Effector memory CD8-positive, alpha-beta T cell (primary cell): ENCODE results near the gene ASXL3.

ENCODE experiments used
- ATAC-seq: fragments of 150-1000 bp; cut with Tn5 transposase; replicated peaks from 2 replicates; pipeline ENCODE4 v1.10.0; 2021; ENCODE audit warnings: mild to moderate bottlenecking, moderate library complexity
- DNase-seq, 3 experiments: peaks; one replicate each; pipeline ENCODE4 v3.0.0; 2021
- H3K27ac Mint-ChIP-seq, 2 donors: one replicate each; pipeline ENCODE4 v1.8.0; 2022; ENCODE audit warnings: mild to moderate bottlenecking in 2 of 2, mixed read lengths in 2 of 2, moderate library complexity in 2 of 2
- H3K27me3 Mint-ChIP-seq, 2 donors: one replicate each; pipeline ENCODE4 v1.8.0; 2022; ENCODE audit warnings: mixed read lengths in 2 of 2
- H3K36me3 Mint-ChIP-seq: one replicate; pipeline ENCODE4 v1.8.0; 2022; ENCODE audit warnings: mild to moderate bottlenecking, moderate library complexity, mixed read lengths; ENCODE audit not compliant: insufficient read depth
- H3K4me1 Mint-ChIP-seq, 2 donors: one replicate each; pipeline ENCODE4 v1.8.0; 2022; ENCODE audit warnings: low read depth in 2 of 2, mixed read lengths in 2 of 2
- H3K4me3 Mint-ChIP-seq, 2 donors: one replicate each; pipeline ENCODE4 v1.8.0; 2022; ENCODE audit warnings: mild to moderate bottlenecking in 2 of 2, mixed read lengths in 2 of 2, moderate library complexity in 2 of 2
- H3K9me3 Mint-ChIP-seq, 2 donors: one replicate each; pipeline ENCODE4 v1.8.0; 2022; ENCODE audit warnings: mixed read lengths in 2 of 2

ASXL3 gene

GRCh38 chr18:33652635-33653034 lies 74.6 kb downstream of the ASXL3 start:
- no peak overlapping the region for H3K27ac Mint-ChIP-seq
- H3K4me3 Mint-ChIP-seq, result no peak overlapping the region
- no peak for DNase-seq
- peaks cover 8 to 12% of the 10 kb centered on the region in 2 donors for H3K9me3 Mint-ChIP-seq
- no peak for ATAC-seq
- no peaks in the 10 kb centered on the region for H3K27me3 Mint-ChIP-seq
- no peaks in the 10 kb centered on the region for H3K36me3 Mint-ChIP-seq
- no peaks in the 10 kb centered on the region for H3K4me1 Mint-ChIP-seq

GRCh38 chr18:33653231-33653630 lies 75.2 kb downstream of the ASXL3 start:
- ATAC-seq (no peak), DNase-seq (no peak)
- Mint-ChIP-seq H3K4me1 (no peaks in the 10 kb centered on the region), H3K36me3 (no peaks in the 10 kb centered on the region), H3K4me3 (no peak overlapping the region), H3K9me3 (peaks cover 8 to 12% of the 10 kb centered on the region in 2 donors), H3K27me3 (no peaks in the 10 kb centered on the region), H3K27ac (no peak overlapping the region)

GRCh38 chr18:33656889-33657448 lies 79.0 kb downstream of the ASXL3 start:
- Mint-ChIP-seq H3K9me3 (peaks cover 10 to 19% of the 10 kb centered on the region in 2 donors), H3K4me1 (no peaks in the 10 kb centered on the region), H3K27me3 (no peaks in the 10 kb centered on the region), H3K27ac (no peak overlapping the region), H3K36me3 (no peaks in the 10 kb centered on the region), H3K4me3 (no peak overlapping the region)
- no peak for ATAC-seq
- DNase-seq, result no peak

- H3K27ac Mint-ChIP-seq, result no peak overlapping the region
These were observed 82.8 kb downstream of the ASXL3 start for GRCh38 chr18:33660696-33661310.

GRCh38 chr18:33664241-33664874 lies 86.3 kb downstream of the ASXL3 start:
- Mint-ChIP-seq H3K9me3 (peaks cover 3 to 14% of the 10 kb centered on the region in 2 donors), H3K4me3 (no peak overlapping the region), H3K27me3 (no peaks in the 10 kb centered on the region), H3K27ac (no peak overlapping the region), H3K4me1 (no peaks in the 10 kb centered on the region), H3K36me3 (no peaks in the 10 kb centered on the region)
- DNase-seq (no peak), ATAC-seq (no peak)

More at GRCh38 chr18:33660696-33661310, 82.8 kb downstream of the ASXL3 start:
- no peak for DNase-seq
- Mint-ChIP-seq H3K4me3 (no peak overlapping the region), H3K9me3 (peaks cover 3 to 7% of the 10 kb centered on the region in 2 donors), H3K27me3 (no peaks in the 10 kb centered on the region), H3K4me1 (no peaks in the 10 kb centered on the region), H3K36me3 (no peaks in the 10 kb centered on the region)
- no peak for ATAC-seq

- ATAC-seq (no peak), DNase-seq (no peak)
- no peak overlapping the region for H3K27ac Mint-ChIP-seq
- peaks cover 3 to 14% of the 10 kb centered on the region in 2 donors for H3K9me3 Mint-ChIP-seq
- H3K4me1 Mint-ChIP-seq, result no peaks in the 10 kb centered on the region
- H3K36me3 Mint-ChIP-seq, result no peaks in the 10 kb centered on the region
- H3K4me3 Mint-ChIP-seq, result no peak overlapping the region
- H3K27me3 Mint-ChIP-seq, result no peaks in the 10 kb centered on the region
These were observed 87.2 kb downstream of the ASXL3 start for GRCh38 chr18:33665187-33665586.

- Mint-ChIP-seq H3K9me3 (peaks cover 0 to 9% of the 10 kb centered on the region in 2 donors), H3K4me1 (no peaks in the 10 kb centered on the region), H3K27ac (no peak overlapping the region), H3K27me3 (no peaks in the 10 kb centered on the region), H3K4me3 (no peak overlapping the region), H3K36me3 (no peaks in the 10 kb centered on the region)
- ATAC-seq, result no peak
- DNase-seq, result no peak
These were observed 87.6 kb downstream of the ASXL3 start for GRCh38 chr18:33665641-33666040.

GRCh38 chr18:33666915-33667314 lies 88.9 kb downstream of the ASXL3 start:
- H3K27me3 Mint-ChIP-seq, result no peaks in the 10 kb centered on the region
- peaks cover 0 to 7% of the 10 kb centered on the region in 2 donors for H3K9me3 Mint-ChIP-seq
- ATAC-seq, result no peak
- no peaks in the 10 kb centered on the region for H3K36me3 Mint-ChIP-seq
- no peak for DNase-seq
- no peaks in the 10 kb centered on the region for H3K4me1 Mint-ChIP-seq
- no peak overlapping the region for H3K4me3 Mint-ChIP-seq
- no peak overlapping the region for H3K27ac Mint-ChIP-seq

GRCh38 chr18:33669589-33669988 lies 91.6 kb downstream of the ASXL3 start:
- Mint-ChIP-seq H3K4me3 (no peak overlapping the region), H3K27ac (no peak overlapping the region), H3K4me1 (no peaks in the 10 kb centered on the region), H3K9me3 (peaks cover 6 to 7% of the 10 kb centered on the region in 2 donors), H3K27me3 (no peaks in the 10 kb centered on the region), H3K36me3 (no peaks in the 10 kb centered on the region)
- DNase-seq (no peak), ATAC-seq (no peak)

GRCh38 chr18:33670029-33670428 lies 92.0 kb downstream of the ASXL3 start:
- Mint-ChIP-seq H3K36me3 (no peaks in the 10 kb centered on the region), H3K9me3 (peaks cover 6 to 7% of the 10 kb centered on the region in 2 donors), H3K27ac (no peak overlapping the region), H3K4me3 (no peak overlapping the region), H3K27me3 (no peaks in the 10 kb centered on the region), H3K4me1 (no peaks in the 10 kb centered on the region)
- no peak for DNase-seq
- no peak for ATAC-seq

GRCh38 chr18:33673689-33674088 lies 95.7 kb downstream of the ASXL3 start:
- Mint-ChIP-seq H3K4me3 (no peak overlapping the region), H3K27me3 (no peaks in the 10 kb centered on the region), H3K9me3 (peaks cover 0 to 9% of the 10 kb centered on the region in 2 donors), H3K27ac (no peak overlapping the region), H3K36me3 (no peaks in the 10 kb centered on the region), H3K4me1 (no peaks in the 10 kb centered on the region)
- ATAC-seq (no peak), DNase-seq (no peak)

GRCh38 chr18:33676593-33676992 lies 98.6 kb downstream of the ASXL3 start:
- no peak overlapping the region for H3K27ac Mint-ChIP-seq
- H3K9me3 Mint-ChIP-seq, result peaks cover 0 to 9% of the 10 kb centered on the region in 2 donors
- ATAC-seq (no peak), DNase-seq (no peak)
- no peaks in the 10 kb centered on the region for H3K4me1 Mint-ChIP-seq
- no peak overlapping the region for H3K4me3 Mint-ChIP-seq
- H3K27me3 Mint-ChIP-seq, result no peaks in the 10 kb centered on the region
- H3K36me3 Mint-ChIP-seq, result no peaks in the 10 kb centered on the region

GRCh38 chr18:33677891-33678290 lies 99.9 kb downstream of the ASXL3 start:
- no peaks in the 10 kb centered on the region for H3K36me3 Mint-ChIP-seq
- no peak overlapping the region for H3K4me3 Mint-ChIP-seq
- no peaks in the 10 kb centered on the region for H3K4me1 Mint-ChIP-seq
- H3K27ac Mint-ChIP-seq, result no peak overlapping the region
- no peaks in the 10 kb centered on the region for H3K27me3 Mint-ChIP-seq
- peaks cover 0 to 6% of the 10 kb centered on the region in 2 donors for H3K9me3 Mint-ChIP-seq
- ATAC-seq (no peak), DNase-seq (no peak)

GRCh38 chr18:33682436-33682835 lies 104.4 kb downstream of the ASXL3 start:
- ATAC-seq (no peak), DNase-seq (no peak)
- H3K9me3 Mint-ChIP-seq, result peaks cover 9 to 10% of the 10 kb centered on the region in 2 donors
- no peak overlapping the region for H3K4me3 Mint-ChIP-seq
- H3K27ac Mint-ChIP-seq, result no peak overlapping the region
- H3K4me1 Mint-ChIP-seq, result no peaks in the 10 kb centered on the region
- H3K27me3 Mint-ChIP-seq, result no peaks in the 10 kb centered on the region
- no peaks in the 10 kb centered on the region for H3K36me3 Mint-ChIP-seq
